Colon (tissue), 2 donors: ENCODE results near the gene CUBN.

Experiments
- FAIRE-seq: peaks from 2 replicates; lab custom pipeline; 2012; peaks lifted over from hg19 to GRCh38; lab: Jason Lieb, UNC
- donor health status: control.
- donor health status: control.

The CUBN gene

DNA sequence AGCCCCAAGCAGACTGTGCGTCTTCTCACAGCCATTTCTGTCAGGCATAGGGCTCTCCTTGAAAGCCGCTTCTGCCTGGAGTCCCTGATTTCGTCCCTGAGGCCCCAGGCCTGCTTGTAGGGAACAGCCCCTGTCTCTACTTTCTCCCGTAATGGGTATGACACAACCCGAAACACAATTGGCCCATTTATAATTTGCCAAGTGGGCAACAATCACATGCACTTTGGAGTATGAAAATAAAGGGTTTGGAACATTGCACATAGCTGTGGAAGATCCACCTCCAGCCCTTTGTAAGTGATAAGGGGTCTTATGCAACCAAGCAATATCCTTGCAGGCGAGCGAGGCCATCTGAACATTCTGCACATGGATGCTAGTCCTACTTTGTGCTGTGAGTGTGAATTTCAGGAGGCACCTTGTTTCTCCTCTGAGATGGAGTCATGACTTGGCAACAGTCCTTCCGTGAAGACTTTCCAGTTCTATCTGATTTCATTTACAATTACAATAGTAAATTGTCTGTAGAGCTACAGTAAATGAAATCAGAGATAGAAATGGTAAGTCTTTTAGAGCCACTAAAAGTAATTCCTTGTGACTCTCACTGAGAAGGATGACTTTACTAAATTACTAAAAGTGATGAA, 141.5 kb downstream of the CUBN start:
- FAIRE-seq: no peak

DNA sequence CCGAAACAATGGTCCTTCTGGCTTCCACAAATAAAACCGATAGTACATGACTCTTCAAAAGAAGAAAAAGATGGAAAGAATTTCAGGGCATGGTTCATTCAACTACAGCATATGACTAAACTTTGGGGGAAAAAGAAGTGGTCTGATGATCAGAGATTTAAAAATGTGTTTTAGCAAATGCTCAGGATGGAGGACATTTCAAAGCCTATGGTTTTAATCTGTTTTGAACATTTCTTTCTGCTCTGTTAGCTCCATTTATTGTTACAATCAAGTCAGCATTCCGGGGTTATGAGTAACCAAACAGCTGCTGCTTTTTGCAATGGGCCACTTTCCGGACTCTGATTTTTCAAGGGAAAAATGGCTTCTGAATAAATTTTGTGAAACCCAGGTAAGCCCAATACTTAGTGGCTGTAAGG, 142.4 kb downstream of the CUBN start:
- no peak for FAIRE-seq

DNA sequence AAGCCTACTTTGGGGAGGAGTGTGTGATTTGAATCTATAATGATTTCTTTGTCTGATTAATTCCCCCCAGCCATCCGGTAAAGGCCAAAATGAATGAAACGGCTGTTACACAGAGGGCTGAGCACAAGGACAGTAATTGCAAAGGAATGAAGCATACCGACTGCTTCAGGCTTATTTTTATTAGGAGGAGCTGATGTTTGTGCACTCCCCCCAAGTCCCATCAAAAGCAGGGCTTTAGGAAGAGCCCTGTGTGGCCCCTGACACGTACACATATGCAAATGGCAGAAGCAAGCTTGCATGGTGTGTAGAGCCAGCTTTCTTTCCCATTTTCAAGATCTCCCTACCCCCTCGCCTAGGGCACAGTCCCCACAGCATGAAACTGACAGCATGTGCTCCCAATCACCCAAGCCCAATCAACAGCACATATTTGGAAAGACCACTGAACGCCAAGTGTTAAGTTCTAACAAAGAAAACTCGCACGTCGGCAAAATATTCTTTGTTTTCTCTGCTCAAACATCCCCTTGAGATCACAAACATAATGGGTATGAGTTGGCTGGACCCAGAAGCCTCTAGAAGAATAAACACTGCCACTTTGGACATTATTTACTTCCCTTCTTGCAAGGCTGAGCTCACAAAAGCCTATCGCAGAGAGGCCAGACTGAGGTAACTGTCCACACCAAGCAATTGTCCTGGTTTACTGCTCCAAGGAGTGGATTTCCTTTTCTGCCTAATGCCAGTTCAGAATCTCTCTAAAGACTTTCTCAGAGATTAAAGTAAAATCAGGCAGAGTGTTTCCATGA, 143.0 kb downstream of the CUBN start:
- no peak for FAIRE-seq

DNA sequence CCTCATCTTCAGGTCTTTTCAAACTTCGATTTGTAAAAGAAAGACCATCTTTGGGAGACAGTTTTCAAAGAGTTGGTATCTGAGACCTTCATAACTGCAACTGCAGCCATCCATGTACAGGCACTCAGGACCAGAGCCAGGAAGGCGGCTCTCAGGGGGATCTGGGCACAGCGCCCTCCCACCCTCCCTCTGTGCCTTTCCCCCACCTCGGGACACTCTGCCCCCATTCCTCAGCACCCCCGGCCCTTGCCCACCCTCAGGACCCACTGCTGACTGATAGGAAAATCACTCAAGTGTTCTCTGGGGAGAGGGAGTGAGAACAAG, 143.6 kb downstream of the CUBN start:
- no peak for FAIRE-seq

DNA sequence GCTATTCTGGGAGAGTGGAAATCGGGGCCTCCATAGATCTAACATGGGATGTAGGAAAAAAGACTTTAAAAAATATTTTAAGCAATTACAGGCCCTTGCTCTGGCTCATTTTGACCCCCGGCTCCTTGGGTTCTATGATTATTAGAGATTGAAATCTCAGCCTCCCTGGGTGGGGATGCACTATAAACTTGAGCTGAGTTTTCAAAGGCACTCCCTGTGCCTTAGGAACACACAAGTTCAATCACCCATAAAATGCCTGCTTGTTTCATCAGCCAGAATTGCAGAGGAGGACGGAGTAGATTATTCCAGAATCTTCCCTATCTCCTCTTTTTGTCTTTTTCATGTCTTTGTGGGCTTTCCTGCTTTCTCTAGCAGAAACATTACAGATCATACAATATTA, 145.4 kb downstream of the CUBN start:
- no peak for FAIRE-seq

DNA sequence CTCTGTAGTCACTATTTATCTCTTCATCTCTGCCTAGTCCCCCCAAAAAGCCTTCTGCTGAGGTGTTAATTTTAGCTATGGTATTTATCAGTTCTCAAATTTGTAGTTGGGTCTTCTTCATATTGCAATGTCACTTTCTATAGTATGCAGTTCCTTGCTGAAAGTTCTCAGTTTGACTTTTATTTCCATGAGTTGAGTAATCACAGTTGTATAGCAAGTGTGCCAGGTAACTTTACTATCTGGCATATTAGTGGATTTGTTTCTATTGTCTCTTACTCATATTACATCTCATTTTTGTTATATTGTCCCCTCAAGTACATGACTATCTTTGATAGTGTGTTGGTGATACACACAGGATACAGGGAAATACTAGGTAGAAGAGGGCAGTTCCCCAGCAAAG, 152.8 kb downstream of the CUBN start:
- no peak for FAIRE-seq

DNA sequence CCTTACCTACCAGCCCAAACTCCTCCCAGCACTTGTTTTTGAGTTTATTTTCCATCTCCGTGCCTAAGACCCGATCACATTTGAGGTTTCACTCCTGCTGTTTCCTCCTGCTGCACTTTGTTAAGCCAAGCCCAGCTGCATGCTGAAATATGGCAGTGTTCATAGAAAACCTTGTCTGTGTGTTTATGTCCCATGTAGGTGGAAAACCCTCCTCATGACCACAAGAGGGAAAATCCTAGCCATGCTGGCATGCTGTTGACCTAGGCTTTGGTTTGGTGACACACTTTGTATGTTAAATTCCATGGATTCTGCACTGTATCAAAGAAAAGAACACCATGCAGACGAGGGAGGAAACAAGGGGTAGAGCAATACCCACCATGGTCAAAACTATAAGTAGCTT, 154.4 kb downstream of the CUBN start:
- FAIRE-seq: no peak

DNA sequence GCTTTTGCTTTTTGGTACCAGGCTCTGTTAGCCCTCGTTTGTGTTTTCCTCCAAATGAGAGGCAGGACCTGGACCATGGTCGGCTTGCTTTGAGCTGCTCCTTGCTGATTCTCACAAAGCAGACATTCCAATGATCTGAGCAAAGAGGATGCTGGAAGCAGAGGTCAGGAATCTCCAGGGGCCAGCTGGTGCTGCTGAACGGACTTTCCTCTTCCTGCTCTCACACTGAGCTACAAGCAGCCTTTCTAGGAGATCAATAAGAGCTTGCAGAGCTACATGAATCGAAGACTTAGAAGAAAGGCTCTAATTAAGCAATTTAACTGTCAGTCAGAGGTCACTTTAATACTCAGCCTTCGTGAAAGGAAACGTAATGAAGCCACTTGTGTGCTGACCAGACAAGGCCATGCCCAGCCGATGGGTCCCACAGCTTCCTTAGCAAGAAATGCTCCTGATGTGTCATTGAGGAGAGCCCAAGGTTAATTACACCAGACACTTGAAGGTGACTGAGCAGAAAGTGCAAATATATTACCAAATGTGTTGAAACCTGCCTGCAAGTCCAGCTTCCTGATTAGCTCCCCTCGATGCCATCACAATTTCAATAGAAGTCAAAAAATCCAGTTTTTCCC, 161.1 kb downstream of the CUBN start:
- no peak for FAIRE-seq

DNA sequence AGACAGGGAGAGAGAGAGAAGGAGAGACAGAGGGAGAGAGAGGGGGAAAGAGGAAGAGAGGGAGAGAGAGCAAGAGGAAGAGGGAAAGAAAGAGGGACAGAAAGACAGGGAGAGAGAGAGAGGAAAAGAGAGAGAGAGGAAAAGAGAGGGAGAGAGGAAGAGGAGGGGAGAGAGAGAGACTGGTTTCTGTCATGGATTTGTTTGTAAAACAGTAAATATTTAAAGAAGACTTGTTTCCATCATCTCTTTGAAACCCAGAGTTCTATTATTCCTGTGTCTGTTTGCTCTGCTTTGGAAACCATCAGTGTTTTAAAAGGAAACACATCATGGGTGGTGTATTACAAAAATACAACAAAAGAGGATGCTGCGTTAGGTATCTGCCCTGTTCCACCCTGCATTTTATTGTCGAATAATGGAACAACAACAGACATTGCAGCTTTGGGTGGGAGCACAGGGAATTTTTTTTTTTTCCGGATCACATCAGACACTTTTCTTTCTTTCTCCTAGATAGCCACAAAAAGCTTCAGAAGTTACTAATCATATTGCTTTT, 161.7 kb downstream of the CUBN start:
- FAIRE-seq: no peak

DNA sequence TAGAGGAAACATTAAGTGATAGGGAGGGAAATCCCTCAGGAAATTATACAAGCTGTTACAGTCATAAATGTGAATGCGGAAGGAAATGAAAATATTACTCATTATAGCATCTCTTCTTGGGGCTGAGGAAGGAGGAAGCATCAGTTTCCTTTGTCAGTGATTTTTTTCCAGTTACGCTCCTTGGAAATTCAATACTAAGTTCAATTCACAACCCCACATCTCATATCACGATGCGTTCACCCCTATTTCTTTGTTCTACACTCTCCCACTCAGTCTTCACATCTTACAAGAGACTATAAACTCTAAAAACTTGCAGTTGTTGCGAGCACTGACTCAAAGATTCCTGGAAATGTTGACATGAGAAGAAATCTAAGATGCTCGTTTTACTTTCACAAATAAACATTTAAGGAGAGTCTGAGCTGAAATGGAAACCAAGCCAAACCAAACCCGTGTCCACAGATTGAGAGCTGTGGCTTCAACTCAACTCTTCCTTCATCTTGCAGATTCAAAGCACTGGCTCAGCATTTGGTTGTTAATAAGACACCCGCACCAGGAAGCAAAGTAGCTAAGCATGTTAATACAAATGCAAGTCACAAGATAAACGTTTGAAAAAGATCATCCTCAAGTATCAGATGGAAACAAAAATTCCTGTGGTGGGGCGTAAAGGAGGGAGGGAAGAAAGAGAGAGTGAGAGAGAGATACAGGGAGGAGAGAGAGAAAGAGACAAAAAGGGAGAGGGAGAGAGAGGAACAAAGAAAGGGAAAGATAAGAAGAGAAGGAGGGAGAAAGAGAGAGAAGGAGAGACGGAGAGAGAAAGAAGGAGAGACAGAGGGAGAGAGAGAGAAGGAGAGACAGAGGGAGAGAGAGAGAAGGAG, 162.4 kb downstream of the CUBN start:
- FAIRE-seq: no peak

DNA sequence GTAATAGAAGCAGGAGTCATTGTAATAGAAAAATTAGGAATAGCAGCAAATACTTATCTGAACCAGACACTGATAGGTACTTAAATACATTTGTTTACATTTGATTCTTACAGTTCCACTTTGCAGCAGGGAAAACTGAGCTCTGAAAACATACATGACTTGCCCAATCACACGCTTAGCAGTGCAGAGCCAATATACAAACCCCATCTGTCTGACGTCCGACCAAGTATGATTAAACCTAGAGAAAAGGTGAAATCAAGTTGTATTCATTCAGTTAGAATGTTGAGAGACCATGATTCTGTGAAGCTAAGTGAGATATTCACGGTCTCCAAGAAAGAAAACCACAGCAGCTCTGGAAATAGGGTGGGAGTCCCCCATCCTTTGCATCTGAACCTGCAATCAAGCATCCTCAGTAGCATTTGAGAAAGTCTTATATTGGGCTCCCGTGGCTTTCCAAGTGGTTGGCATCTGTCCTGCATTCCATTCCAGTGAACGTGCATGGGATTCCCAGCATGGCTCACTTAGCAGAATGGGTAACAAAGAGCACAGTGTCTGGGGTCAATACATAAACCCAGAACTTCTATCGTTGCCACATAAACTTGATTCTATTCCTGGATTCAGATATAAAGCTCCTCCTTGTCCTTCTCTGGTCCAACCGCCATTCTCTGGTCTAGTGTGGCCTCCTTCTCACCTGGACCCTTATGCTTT, 163.7 kb downstream of the CUBN start:
- FAIRE-seq: no peak

DNA sequence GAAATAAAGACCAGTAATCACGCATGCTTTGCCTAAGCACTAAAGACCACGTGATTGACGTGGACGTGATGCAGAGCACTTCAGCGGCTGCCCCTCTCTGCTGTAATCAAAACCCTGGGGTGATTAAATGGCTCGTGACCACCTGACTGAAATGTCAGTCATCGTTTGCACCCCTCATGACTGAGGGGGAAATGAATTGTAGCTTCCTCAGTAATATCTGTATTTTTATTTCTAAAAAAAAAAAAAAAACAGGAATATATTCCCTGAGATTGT, 164.3 kb downstream of the CUBN start:
- no peak for FAIRE-seq

DNA sequence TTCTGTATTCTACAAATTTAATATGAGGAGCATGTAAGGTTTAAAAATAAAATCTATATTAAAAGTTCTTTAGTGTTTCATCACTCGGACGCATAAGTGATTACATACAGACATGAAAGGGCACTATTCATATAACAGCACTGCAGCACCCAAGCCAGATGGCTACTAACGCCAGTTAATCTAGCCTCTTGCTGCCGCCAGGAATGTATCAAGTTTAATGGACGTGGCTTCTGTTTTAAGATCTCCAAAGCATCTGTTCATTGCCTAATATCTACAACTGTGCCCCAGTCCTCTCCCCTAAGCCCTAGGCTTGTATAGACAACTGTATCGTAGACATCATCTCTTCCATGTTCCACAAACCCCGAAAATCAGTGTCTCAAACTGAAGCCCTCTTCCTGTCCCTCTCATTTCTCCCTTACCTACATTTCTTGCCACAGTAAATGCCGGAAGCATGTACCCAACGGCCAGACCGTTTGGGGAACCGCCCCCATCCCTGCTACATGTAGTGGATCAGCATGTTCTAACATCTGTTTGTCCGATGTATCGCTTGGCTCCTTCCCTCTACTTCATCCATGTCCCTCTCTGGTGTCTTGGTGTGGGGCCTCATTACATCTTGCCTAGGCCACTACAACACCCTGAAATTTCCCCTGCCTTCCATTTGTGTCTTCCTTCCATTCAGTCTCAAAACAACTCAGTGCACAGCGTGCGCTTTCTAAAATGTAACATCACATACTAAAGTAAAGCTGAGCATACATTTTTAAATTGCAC, 164.9 kb downstream of the CUBN start:
- no peak for FAIRE-seq

DNA sequence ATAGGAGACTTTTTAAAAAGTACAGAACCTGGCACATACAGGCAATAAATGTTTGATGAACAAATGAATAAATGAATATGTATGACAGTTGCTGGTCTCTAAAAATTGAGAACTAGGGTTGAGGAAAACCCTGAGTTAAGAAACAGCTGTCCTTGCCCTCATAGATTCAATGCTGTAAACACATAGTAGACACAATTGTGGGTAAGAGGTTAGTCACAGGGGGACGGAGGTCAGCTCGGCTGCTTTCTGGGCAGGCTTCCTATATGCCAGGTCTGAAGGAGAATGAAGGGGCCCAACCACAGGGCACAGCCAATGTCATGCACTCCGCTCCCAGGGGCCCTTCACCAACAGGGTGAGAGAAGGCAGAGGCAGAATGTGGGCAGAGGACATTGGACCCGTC, 169.1 kb downstream of the CUBN start:
- FAIRE-seq: no peak

DNA sequence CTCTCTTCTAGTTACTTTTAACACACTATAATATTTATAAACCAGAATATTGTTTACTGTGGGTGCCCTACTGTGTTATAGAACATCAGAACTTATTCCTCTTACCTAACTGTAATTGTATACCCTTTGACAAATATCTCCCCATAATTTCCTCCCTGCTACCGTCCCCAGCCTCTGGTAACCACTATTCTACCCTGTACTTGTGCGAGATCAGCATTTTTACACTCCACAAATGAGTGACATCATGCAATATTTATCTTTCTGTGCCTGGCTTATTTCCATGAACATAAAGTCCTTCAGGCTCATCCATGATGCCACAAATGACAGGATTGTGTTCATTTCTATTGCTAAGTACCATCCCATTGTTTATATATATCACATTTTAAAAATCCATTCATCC, 172.6 kb downstream of the CUBN start:
- no peak for FAIRE-seq

DNA sequence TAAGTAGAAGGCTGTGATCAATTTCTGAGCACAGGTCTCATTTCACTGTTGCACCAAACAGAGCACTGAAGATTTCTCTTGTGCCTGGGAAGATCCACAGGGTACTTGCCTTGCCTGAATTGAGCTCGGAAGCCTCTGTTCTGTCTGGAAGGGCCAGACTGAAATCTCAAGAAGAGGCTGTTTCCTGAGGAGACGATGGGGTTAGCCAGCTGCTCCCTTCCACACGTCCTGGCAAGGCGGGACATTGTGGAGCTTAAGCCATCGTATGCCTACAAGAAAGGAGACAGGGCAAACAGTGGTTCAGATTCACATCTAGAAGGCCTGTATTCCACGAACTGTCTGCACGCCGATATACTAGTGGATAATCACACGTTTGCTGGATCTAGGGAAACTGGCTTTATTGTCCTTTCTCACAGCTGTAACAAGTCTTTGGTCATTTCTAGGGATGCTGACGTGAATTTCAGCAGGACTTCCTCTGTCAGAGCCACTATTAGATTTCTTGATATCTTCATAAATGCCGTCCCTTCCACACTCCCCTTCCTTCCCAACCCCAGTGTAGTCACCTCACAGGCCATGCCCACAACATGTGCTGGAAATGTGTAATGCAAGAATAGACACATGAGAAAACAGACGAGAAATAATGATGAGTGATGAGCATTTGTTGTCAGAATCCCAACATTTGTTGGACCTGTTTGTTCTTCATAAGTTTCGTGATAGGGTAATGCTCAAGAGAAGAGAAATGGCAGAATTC, 175.2 kb downstream of the CUBN start:
- no peak for FAIRE-seq

DNA sequence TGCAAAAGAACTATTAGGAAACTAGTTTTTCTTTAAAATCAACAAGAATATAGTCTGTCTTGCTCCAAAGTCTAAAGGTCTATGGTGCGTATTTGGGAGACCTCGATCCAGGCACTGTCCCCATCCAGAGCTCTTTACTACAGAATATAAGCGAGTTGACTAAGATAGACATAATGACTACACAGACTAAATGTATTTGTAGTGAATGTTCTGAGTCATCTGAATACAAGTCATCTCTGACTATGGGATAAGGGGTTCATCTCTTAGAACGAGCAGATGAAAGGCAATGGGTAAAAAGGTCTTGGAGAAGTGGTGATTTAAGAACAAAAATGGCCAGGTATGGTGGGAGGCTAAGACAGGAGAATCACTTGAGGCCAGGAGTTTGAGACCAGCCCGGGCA, 176.3 kb downstream of the CUBN start:
- no peak for FAIRE-seq

DNA sequence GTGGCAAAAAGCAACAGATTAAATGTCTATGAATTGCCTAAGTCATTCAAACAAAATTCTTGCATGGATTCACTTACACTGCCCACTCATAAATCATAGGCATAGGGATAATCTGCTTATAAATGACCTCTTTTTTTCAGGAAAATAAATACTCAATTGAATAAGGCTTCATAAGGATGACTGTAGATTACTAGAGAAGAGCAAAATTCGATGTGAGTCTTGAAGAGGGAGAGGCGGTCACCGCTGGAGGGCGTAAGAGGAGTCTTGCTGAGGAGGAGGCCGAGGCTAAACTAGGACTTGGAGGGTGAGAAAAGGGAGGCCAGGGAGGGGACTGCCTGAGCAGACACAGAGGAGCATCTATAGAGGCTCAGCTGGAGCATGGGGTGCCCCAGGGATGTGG, 177.0 kb downstream of the CUBN start:
- FAIRE-seq: no peak

DNA sequence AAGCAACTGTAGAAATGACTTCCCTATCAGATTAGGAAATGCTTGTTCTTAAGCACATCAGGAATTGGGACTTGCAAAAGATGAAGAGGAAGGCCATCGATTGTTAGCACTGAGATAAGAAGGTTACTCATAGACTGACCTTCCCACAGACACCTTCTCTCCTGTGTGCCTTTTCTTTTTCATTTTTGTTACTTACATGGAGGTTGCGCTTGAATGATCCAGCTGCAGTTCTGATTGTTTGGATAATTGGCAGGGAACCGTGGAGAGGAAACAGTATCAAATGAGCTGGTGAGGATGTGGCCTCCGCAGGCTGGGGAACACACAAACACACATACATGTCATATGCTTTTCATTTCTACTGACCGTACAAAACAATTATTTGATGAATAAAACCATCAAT, 177.5 kb downstream of the CUBN start:
- FAIRE-seq: no peak
